GDM1 (cell line): Measurements from ENCODE around the gene SF3A1.

ENCODE experiments used
- DNase-seq: peaks from one replicate; lab custom pipeline; 2025; lab: John Stamatoyannopoulos, UW

SF3A1 gene

GRCh38 chr22:30385942-30386341, 29.2 kb upstream of the SF3A1 start:
- no peak for DNase-seq

- no peak for DNase-seq
Observed at GRCh38 chr22:30383061-30383460, 26.4 kb upstream of the SF3A1 start.

GRCh38 chr22:30382340-30382739, 25.6 kb upstream of the SF3A1 start:
- DNase-seq = no peak

GRCh38 chr22:30381264-30381663, 24.6 kb upstream of the SF3A1 start:
- no peak for DNase-seq

GRCh38 chr22:30380011-30380410, 23.3 kb upstream of the SF3A1 start:
- DNase-seq = no peak

- DNase-seq = no peak
Observed at GRCh38 chr22:30375312-30375849, 18.7 kb upstream of the SF3A1 start.

GRCh38 chr22:30373331-30374325, 16.9 kb upstream of the SF3A1 start:
- DNase-seq = no peak

GRCh38 chr22:30372915-30373314, 16.2 kb upstream of the SF3A1 start:
- DNase-seq = no peak

- no peak for DNase-seq
Observed at GRCh38 chr22:30371981-30372380, 15.3 kb upstream of the SF3A1 start.

GRCh38 chr22:30371321-30371720, 14.6 kb upstream of the SF3A1 start:
- no peak for DNase-seq

GRCh38 chr22:30370641-30371230, 14.0 kb upstream of the SF3A1 start:
- no peak for DNase-seq

GRCh38 chr22:30368420-30368819, 11.7 kb upstream of the SF3A1 start:
- DNase-seq = no peak

GRCh38 chr22:30365891-30366290, 9.2 kb upstream of the SF3A1 start:
- DNase-seq = no peak

GRCh38 chr22:30362651-30363281, 6.1 kb upstream of the SF3A1 start:
- no peak for DNase-seq

- DNase-seq = no peak
Observed at GRCh38 chr22:30361916-30362650, 5.4 kb upstream of the SF3A1 start.

GRCh38 chr22:30358541-30358940, 1.8 kb upstream of the SF3A1 start:
- DNase-seq = no peak

- DNase-seq = no peak
Observed at GRCh38 chr22:30357650-30358215, 1.0 kb upstream of the SF3A1 start.

GRCh38 chr22:30357236-30357570, 509 bp upstream of the SF3A1 start:
- DNase-seq = peak; percentile 42

GRCh38 chr22:30354644-30355043, 2.0 kb downstream of the SF3A1 start:
- no peak for DNase-seq

- no peak for DNase-seq
Observed at GRCh38 chr22:30351226-30351625, 5.5 kb downstream of the SF3A1 start.

GRCh38 chr22:30348809-30349208, 7.9 kb downstream of the SF3A1 start:
- no peak for DNase-seq

GRCh38 chr22:30348404-30348803, 8.3 kb downstream of the SF3A1 start:
- DNase-seq = no peak
